AG09309 (cell line): Measurements from ENCODE around the gene KANSL1L.

ENCODE experiments used
- DNase-seq: peaks from one replicate; pipeline ENCODE4 v3.0.0-alpha.2; 2010; ENCODE audit warnings: low read depth
- H3K4me3 ChIP-seq: 2 replicates; pipeline ENCODE4 v1.5.1; 2011; ENCODE audit warnings: mild to moderate bottlenecking, low read depth, low read length, moderate library complexity; ENCODE audit not compliant: control insufficient read depth
- TF ChIP-seq, protein P1 (sequence below): IDR thresholded peaks from 2 replicates; pipeline ENCODE4 v1.5.1; 2011; ENCODE audit warnings: mild to moderate bottlenecking, low read depth, low read length, inconsistent platforms; ENCODE audit not compliant: insufficient read depth, control insufficient read depth; ENCODE audit errors: missing control alignments

The KANSL1L gene

GRCh38 chr2:210174086-210174485 lies 2.9 kb upstream of the KANSL1L start:
- H3K4me3 ChIP-seq: no peak overlapping the region
- no peak for DNase-seq
- TF ChIP-seq, protein P1, sequence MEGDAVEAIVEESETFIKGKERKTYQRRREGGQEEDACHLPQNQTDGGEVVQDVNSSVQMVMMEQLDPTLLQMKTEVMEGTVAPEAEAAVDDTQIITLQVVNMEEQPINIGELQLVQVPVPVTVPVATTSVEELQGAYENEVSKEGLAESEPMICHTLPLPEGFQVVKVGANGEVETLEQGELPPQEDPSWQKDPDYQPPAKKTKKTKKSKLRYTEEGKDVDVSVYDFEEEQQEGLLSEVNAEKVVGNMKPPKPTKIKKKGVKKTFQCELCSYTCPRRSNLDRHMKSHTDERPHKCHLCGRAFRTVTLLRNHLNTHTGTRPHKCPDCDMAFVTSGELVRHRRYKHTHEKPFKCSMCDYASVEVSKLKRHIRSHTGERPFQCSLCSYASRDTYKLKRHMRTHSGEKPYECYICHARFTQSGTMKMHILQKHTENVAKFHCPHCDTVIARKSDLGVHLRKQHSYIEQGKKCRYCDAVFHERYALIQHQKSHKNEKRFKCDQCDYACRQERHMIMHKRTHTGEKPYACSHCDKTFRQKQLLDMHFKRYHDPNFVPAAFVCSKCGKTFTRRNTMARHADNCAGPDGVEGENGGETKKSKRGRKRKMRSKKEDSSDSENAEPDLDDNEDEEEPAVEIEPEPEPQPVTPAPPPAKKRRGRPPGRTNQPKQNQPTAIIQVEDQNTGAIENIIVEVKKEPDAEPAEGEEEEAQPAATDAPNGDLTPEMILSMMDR: no peak

- no peak for DNase-seq
- peak overlapping the region; percentile 68 for H3K4me3 ChIP-seq
- TF ChIP-seq, protein P1: no peak
Measured at GRCh38 chr2:210172219-210172575, 988 bp upstream of the KANSL1L start.

DNA sequence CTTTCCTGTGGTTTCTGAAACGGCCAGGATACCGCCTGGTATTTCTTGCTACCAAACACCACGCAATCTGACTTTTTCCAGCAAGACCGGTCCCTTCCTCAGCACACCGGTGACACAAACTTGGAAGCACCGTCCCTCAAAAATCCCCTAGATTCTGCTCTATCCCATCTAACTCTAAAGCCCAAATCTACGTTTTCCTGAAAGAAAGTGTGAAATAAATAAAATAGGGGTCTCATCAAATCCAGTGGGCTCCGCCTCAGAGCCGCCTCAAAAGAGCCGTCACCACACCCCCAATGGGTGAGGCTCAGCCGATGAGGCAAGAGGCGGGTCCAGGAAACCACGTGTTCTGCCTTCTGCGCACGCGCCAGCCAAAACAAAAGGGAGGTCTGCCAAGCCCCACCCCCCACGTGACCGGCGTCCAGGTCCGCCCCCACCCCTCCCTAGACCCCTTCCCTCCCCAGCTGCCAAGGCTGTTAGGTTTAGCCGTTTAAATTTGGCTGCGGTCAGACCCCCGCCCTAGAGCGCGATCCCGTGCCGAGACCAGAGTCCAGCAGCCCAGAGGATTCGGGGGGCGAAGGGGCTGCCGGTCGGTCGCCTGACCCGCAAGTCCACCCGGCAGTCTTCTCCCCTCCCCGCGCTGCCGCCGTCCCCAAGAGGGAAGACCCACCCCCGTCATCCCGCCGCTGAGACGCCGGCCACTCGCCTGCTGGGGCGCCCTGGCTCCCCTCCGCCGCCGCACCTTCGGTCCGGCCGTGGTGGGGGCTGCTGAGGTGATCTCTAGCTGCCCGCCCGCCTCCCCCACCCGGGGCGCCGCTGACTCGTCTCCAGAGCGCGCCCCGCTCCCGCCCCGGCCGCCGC lies 534 bp downstream of the KANSL1L start:
- TF ChIP-seq, protein P1: no peak
- H3K4me3 ChIP-seq: peak overlapping the region; percentile 68
- peak; percentile 78 for DNase-seq

DNA sequence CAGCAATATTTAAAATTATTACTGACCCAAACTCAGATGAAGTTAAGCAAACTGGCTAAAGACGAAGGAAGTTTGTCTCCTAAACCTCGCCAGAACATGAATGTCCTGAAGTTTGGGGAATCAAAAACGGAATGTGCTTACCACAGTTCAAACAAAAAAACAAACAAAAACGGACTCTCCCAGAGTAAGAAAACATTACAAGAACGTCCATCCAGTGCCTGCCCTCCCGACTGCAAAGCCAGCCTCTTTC lies 1.1 kb downstream of the KANSL1L start:
- DNase-seq: no peak
- H3K4me3 ChIP-seq: peak overlapping the region; percentile 68
- TF ChIP-seq, protein P1: no peak

DNA sequence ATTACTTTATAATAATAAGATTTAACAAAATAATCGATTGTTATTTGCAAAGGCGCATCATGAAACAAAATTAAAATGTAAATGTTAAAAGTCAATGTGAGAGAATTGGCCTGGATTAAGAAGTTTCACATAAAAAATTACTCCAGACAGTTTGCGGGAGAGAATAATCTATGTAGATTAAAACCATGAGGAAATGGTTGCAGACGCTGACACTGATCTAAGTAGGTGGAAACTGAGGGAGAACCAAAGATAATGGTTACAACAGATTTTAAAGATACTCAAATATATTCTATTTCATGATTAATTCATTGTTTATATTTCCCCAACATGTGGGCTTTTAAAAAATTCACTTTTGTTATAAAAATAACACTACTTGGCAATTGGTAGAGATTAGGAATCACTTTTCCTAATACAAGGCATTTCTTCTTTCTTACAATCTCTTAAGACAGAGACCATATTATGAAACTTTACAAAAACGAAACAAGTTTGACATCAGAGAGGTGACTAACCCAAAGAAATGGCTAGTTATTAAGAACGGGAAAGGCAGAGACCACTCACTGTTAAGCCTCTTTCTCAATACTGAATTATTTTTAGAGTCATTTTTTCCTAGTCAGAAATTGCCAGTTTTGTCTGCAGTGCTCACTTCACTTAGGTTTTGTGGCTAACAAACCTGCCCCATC lies 1.6 kb downstream of the KANSL1L start:
- TF ChIP-seq, protein P1: no peak
- peak; percentile 64 for DNase-seq
- H3K4me3 ChIP-seq: peak overlapping the region; percentile 68

DNA sequence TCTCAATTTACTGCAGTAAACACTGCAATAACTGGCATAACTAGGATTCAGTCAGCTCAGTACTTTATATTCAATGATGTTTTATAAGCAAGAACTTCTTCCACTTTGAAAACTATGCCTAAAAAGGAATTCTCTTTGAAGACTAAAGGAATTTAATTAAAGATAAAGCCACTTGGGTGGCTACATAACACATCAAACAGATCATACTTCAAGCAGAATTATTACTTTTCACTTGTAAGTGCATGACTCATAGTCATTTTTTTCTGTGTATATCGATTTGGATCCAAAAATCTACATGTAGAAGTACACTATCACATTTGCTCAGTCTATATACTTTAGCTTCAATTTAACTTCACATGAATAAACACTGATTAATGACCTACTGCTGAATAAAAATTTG lies 4.0 kb downstream of the KANSL1L start:
- TF ChIP-seq, protein P1: no peak
- DNase-seq: no peak
- no peak overlapping the region for H3K4me3 ChIP-seq
